ENCODE measurements around the gene MARCHF7. TPM values are rescaled to one million over a fixed set of nuclear protein-coding genes. Genes with fewer than 3 reads are reported as not detected.
"Not testable (repeated sequence)": the region's sequence is repeated elsewhere in the genome, so short reads cannot be mapped to it uniquely, and the experiment has no call there.

MARCHF7 gene
- total RNA-seq, 4 donors from 2014 or later, result 115 to 279 (median 165) TPM

DNA sequence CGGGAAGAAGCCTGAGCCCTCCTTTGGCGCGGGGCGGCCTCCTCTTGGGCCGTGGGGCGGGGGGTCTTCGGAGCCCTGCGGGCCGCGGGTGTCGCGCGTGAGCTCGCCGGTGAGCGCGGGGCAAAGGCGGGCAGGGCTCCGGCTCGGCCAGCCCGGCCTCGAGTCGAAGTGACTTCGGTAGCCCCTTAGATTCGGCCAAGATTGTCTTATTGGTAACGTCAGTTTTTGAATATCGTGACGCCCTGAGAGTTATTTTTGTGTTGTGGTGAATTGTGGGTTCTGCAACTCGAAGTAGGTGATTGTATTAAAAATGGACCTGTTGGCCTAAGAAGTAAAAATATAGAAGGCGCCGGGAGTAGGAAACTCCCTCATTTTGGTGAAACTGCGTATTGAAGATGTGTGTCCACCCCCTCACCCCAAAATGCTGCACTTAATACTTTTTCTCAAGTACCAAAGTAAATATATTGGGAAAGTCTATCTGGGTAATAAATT is 669 bp downstream of the MARCHF7 start:
- intact Hi-C loops (cut with DNase I; ENCODE audit: low total_unique reads), result loop anchor here (5.0 kb wide), 1 partner anchor 111 kb away; no protein-coding TSS in a partner anchor
- Histone ChIP-seq H3K4me1 (peaks cover 0 to 6% of the 10 kb centered on the region in 2 donors), H3K4me3 (peak overlapping the region; percentile 80 to 82), H3K27ac (peak overlapping the region; percentile 91 to 93), H3K9me3 (no peaks in the 10 kb centered on the region), H3K27me3 (no peaks in the 10 kb centered on the region), H3K36me3 (no peaks in the 10 kb centered on the region)
- TF ChIP-seq POLR2A (IDR thresholded peaks at IDR 0.05) (no peak), CTCF (IDR thresholded peaks at IDR 0.05) (no peak)
- DNase-seq, result no peak

DNA sequence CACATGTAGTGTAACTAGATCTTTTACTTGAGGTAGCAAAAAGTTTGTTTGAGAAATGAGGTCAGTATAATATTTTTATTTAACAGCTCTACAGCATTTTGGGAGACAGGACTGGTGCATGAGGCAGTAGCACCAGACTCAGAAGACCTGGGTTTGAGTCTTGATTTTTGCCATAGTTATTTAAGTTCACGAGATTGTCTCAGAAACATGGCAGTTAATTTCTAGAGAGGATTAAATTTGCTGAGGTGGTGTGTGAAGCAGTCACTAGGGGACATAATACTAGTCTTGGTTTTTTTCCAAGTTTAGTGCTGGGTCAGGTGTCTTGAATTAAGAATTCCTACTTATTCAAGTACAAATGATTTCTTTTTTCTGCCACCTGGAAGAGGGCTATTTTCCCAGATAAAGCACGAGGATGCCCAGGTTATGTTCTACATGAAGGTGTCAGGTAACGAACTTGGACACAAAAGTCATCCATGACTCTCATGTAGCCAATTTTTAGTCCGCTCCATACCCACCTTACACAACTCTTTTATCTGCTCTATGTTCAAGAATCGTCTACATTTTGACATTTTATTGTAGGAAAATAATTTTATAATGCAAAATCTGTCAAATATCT is 1.4 kb downstream of the MARCHF7 start:
- Histone ChIP-seq H3K27me3 (no peaks in the 10 kb centered on the region), H3K9me3 (no peaks in the 10 kb centered on the region), H3K27ac (peak overlapping the region; percentile 91 to 93), H3K4me3 (peak overlapping the region; percentile 80 to 82), H3K4me1 (peaks cover 0 to 6% of the 10 kb centered on the region in 2 donors), H3K36me3 (no peaks in the 10 kb centered on the region)
- intact Hi-C loops (cut with DNase I; ENCODE audit: low total_unique reads), result loop anchor here (5.0 kb wide), 1 partner anchor 111 kb away; no protein-coding TSS in a partner anchor
- DNase-seq, result no peak
- TF ChIP-seq CTCF (IDR thresholded peaks at IDR 0.05) (no peak), POLR2A (IDR thresholded peaks at IDR 0.05) (no peak)

- no peaks in the 10 kb centered on the region for H3K36me3 ChIP-seq
- H3K9me3 ChIP-seq, result no peaks in the 10 kb centered on the region
- H3K27ac ChIP-seq, result peak overlapping the region in 1 of 2 donors; percentile 93
- peak overlapping the region in 1 of 2 donors; percentile 80 for H3K4me3 ChIP-seq
- DNase-seq, result no peak
- intact Hi-C loops (cut with DNase I; ENCODE audit: low total_unique reads), result loop anchor here (5.0 kb wide), 1 partner anchor 112 kb away; no protein-coding TSS in a partner anchor
- H3K27me3 ChIP-seq, result no peaks in the 10 kb centered on the region
- peaks cover 0 to 6% of the 10 kb centered on the region in 2 donors for H3K4me1 ChIP-seq
- no peak for TF ChIP-seq POLR2A (IDR thresholded peaks at IDR 0.05)
- no peak for TF ChIP-seq CTCF (IDR thresholded peaks at IDR 0.05)
Observed at GRCh38 chr2:159714247-159714930, 2.1 kb downstream of the MARCHF7 start.

GRCh38 chr2:159715451-159715850 is 3.1 kb downstream of the MARCHF7 start:
- Histone ChIP-seq H3K4me3 (no peak overlapping the region), H3K27me3 (no peaks in the 10 kb centered on the region), H3K4me1 (peaks cover 0 to 6% of the 10 kb centered on the region in 2 donors), H3K36me3 (no peaks in the 10 kb centered on the region), H3K9me3 (no peaks in the 10 kb centered on the region), H3K27ac (no peak overlapping the region)
- no peak for TF ChIP-seq CTCF (IDR thresholded peaks at IDR 0.05)
- TF ChIP-seq POLR2A (IDR thresholded peaks at IDR 0.05), result no peak
- no peak for DNase-seq
- intact Hi-C loops (cut with DNase I; ENCODE audit: low total_unique reads), result no loop called here

- H3K9me3 ChIP-seq; H3K36me3 ChIP-seq; H3K4me3 ChIP-seq; intact Hi-C loops (cut with DNase I; ENCODE audit: low total_unique reads); H3K27me3 ChIP-seq; H3K27ac ChIP-seq; DNase-seq; H3K4me1 ChIP-seq: not testable (repeated sequence)
Observed at GRCh38 chr2:159716409-159716808, 4.1 kb downstream of the MARCHF7 start.
